Ovary (tissue), 9 donors: ENCODE results near the gene TGDS. TPM values are rescaled to one million over a fixed set of nuclear protein-coding genes. Genes with fewer than 3 reads are reported as not detected.

ENCODE experiments used
- DNase-seq, 5 donors: peaks; one replicate each; pipeline ENCODE4 v3.0.0-alpha.2; 2019 to 2020
- H3K27ac ChIP-seq, 2 donors: fragments of 200-600 bp; one replicate each; pipeline versions ENCODE4 v1.5.1 to v1.8.0; 2019 to 2022
- H3K27me3 ChIP-seq: fragments of 200-600 bp; one replicate; pipeline ENCODE4 v1.8.0; 2022
- H3K36me3 ChIP-seq: fragments of 200-600 bp; sonication (generic); one replicate; pipeline ENCODE4 v1.5.1; 2019
- H3K4me1 ChIP-seq: one replicate; pipeline ENCODE4 v1.8.1; 2013; ENCODE audit warnings: mild to moderate bottlenecking, moderate library complexity; ENCODE audit not compliant: insufficient read depth
- H3K4me3 ChIP-seq: fragments of 200-600 bp; sonication (generic); one replicate; pipeline ENCODE4 v1.5.1; 2017
- H3K9me3 ChIP-seq, 2 donors: fragments of 200-600 bp in 1 of 2; sonication (generic) in 1 of 2; one replicate each; pipeline versions ENCODE4 v1.5.1 to v1.8.1; 2013 to 2019; ENCODE audit warnings: mild to moderate bottlenecking in 1 of 2, moderate library complexity in 1 of 2
- EP300 ChIP-seq: sonication (generic); formaldehyde crosslinking; IDR thresholded peaks from one replicate; pipeline ENCODE4 v1.6.1; 2017; ENCODE audit warnings: antibody characterized with exemption
- POLR2A ChIP-seq: fragments of 450-650 bp; IDR thresholded peaks from one replicate; pipeline ENCODE4 v1.6.1; 2017; ENCODE audit warnings: antibody characterized with exemption, mild to moderate bottlenecking, moderate library complexity
- WGBS, 3 donors: extraction: QIAGEN DNeasy Blood & Tissue Kit in 1 of 3; methylation state at CpG; one replicate each; pipeline versions ENCODE4 v1.1.5 to v1.1.7; 2013 to 2017; 5-methylcytosine and 5-hydroxymethylcytosine counted together
- intact Hi-C, 4 donors: fragments of 100-400 bp; cut with DNase I; formaldehyde crosslinking; loops; one replicate each; pipeline versions ENCODE4 v1.11.0 to v1.15.1; 2022 to 2023
- polyA plus RNA-seq, 2 donors: library from polyadenylated mRNA; stranded (reverse); fragments of 200-250 nt in 1 of 2; fragments of 350-450 nt in 1 of 2; fragmentation: Illumina TruSeq in 1 of 2; extraction: RNeasy Lipid Tissue Mini Kit (QIAGEN cat#74804) in 1 of 2; gene quantifications; one replicate each; pipeline ENCODE4 v1.2.3, GENCODE V29; 2013 to 2014
- total RNA-seq, 7 donors: library from RNA; depleted of rRNA in 2 of 7; stranded (reverse); fragments of >200 nt in 2 of 7; fragmentation: NEBNext Ultra II Directional in 3 of 7; extraction: Animal tissue kit (Norgen Biotek cat#: 25700) in 3 of 7; gene quantifications; one replicate each; pipeline versions ENCODE4 v1.1.0 to v1.2.4, GENCODE V29; 2016 to 2023
- TF ChIP-seq, protein P1 (sequence below), 3 donors: fragments of 450-650 bp in 2 of 3; fragments of 200-600 bp in 1 of 3; IDR thresholded peaks; one replicate each; pipeline versions ENCODE4 v1.5.1 to v1.8.0; 2016 to 2022; ENCODE audit warnings: antibody characterized with exemption in 3 of 3, mild to moderate bottlenecking in 1 of 3
- donor health status: DM: no; HTN: no; CAD: no; lungs with moderate emphysema.
- donor health status: DM: no; HTN: no; CAD: no.
- donor health status: Bipolar disorder and iron deficiency.
- donor health status: DM: yes; HTN: yes; CAD: no.
- donor health status: DM: no; HTN: no; CAD: no.
- donor health status: DM: yes; HTN: yes; CAD: no.

The TGDS gene
- total and polyA plus RNA-seq, 9 donors, result 8.4 to 14.3 (median 11.5) TPM

DNA sequence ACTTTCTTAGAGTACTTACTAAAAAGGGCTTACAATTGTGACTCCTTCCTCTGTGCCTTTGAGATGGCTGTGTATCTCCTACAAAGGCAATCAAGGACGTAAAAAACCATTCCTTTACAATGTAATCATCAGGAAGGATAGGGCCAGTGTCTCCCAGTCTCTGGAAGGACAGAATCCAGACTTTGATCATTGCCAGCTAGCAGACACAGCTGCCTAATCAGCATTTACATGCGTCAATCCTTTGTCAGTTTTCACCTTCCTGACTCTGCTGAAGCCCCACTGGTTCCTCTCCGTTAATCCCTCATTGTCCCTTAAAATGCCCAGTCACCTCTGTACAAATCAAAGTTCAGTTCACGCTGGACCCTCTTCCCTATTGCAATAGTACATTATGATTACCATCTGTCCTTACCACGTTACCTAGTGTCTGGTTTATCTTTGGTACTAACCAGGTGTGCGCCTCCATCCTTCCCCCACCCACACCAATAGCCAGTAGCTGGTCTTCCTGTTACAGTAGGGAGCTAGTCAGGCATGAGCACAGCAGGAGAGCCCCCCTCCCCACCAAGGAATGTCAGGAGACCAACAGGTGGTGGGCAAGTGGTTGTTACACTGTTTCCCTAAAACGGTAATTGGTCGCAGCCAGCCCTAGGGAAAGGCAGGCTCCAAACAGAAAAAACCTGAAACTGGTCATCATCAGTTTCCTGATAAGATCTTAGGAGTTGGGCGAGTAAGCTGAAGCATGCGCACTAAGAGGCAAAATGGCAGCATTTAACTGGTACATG lies 49.7 kb downstream of the TGDS start:
- H3K27ac ChIP-seq, result no peak overlapping the region
- no peaks in the 10 kb centered on the region for H3K9me3 ChIP-seq
- H3K4me3 ChIP-seq, result no peak overlapping the region
- no peak for DNase-seq
- WGBS, 3 donors, result 85 to 94% (median 92%) methylated on average over 10 of the region's 10 CpGs
- H3K4me1 ChIP-seq, result peaks cover 1% of the 10 kb centered on the region
- no peaks in the 10 kb centered on the region for H3K36me3 ChIP-seq
- no peak for TF ChIP-seq EP300
- no peak for TF ChIP-seq POLR2A
- TF ChIP-seq, protein P1, sequence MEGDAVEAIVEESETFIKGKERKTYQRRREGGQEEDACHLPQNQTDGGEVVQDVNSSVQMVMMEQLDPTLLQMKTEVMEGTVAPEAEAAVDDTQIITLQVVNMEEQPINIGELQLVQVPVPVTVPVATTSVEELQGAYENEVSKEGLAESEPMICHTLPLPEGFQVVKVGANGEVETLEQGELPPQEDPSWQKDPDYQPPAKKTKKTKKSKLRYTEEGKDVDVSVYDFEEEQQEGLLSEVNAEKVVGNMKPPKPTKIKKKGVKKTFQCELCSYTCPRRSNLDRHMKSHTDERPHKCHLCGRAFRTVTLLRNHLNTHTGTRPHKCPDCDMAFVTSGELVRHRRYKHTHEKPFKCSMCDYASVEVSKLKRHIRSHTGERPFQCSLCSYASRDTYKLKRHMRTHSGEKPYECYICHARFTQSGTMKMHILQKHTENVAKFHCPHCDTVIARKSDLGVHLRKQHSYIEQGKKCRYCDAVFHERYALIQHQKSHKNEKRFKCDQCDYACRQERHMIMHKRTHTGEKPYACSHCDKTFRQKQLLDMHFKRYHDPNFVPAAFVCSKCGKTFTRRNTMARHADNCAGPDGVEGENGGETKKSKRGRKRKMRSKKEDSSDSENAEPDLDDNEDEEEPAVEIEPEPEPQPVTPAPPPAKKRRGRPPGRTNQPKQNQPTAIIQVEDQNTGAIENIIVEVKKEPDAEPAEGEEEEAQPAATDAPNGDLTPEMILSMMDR (IDR thresholded peaks at IDR 0.05), result no peak
- intact Hi-C loops, result no loop called here
- no peaks in the 10 kb centered on the region for H3K27me3 ChIP-seq

DNA sequence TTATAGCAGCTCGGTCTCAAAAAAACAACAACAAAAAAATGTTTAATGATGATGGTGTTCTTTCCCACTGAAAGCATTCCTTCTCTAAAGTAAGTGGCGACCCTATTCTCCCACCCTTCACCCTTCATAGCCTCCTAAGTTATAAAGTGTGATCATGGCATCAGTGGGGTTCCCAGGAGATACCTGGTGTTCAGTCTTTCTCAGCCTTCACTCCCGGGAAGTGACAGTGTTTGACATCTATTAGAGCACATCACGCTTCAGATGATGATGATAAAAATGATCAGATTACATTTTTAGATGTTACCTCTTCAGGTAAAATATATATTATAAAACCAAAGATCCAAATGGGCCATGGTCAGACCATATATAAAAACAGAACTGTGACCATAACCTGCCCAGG lies 51.0 kb downstream of the TGDS start:
- no peaks in the 10 kb centered on the region for H3K9me3 ChIP-seq
- H3K27me3 ChIP-seq, result no peaks in the 10 kb centered on the region
- DNase-seq, result no peak
- intact Hi-C loops, result no loop called here
- no peak overlapping the region for H3K27ac ChIP-seq
- TF ChIP-seq, protein P1 (IDR thresholded peaks at IDR 0.05), result no peak
- no peak for TF ChIP-seq EP300
- no peak for TF ChIP-seq POLR2A
- 71 to 85% (median 81%) methylated on average over 4 of the region's 4 CpGs for WGBS, 3 donors
- peaks cover 1% of the 10 kb centered on the region for H3K4me1 ChIP-seq
- no peaks in the 10 kb centered on the region for H3K36me3 ChIP-seq
- H3K4me3 ChIP-seq, result no peak overlapping the region

DNA sequence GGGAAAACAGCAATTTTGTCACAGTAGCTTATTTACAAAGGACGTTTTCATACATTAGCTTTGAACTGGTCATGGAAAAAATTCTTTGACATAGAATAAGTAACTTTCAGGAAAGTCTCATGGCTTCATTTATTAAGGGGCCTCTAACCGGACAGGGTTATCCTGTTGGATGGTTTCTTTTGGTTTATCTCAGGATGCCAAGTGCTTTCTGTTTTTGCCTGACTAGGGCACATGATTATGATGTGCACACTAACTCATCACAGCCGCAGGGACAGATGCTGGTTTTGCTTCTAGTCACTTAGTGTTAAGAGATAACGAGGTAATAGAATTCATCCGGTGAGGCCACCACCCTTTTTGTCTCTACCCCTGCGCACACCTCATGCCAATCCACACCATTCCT lies 53.0 kb downstream of the TGDS start:
- no peak overlapping the region for H3K27ac ChIP-seq
- 39 to 54% (median 43%) methylated on average over 6 of the region's 6 CpGs for WGBS, 3 donors
- intact Hi-C loops, result no loop called here
- no peaks in the 10 kb centered on the region for H3K9me3 ChIP-seq
- DNase-seq, result no peak
- peaks cover 1% of the 10 kb centered on the region for H3K4me1 ChIP-seq
- no peak overlapping the region for H3K4me3 ChIP-seq
- no peaks in the 10 kb centered on the region for H3K36me3 ChIP-seq
- no peak for TF ChIP-seq POLR2A
- TF ChIP-seq, protein P1 (IDR thresholded peaks at IDR 0.05), result no peak
- no peak for TF ChIP-seq EP300
- H3K27me3 ChIP-seq, result no peaks in the 10 kb centered on the region

DNA sequence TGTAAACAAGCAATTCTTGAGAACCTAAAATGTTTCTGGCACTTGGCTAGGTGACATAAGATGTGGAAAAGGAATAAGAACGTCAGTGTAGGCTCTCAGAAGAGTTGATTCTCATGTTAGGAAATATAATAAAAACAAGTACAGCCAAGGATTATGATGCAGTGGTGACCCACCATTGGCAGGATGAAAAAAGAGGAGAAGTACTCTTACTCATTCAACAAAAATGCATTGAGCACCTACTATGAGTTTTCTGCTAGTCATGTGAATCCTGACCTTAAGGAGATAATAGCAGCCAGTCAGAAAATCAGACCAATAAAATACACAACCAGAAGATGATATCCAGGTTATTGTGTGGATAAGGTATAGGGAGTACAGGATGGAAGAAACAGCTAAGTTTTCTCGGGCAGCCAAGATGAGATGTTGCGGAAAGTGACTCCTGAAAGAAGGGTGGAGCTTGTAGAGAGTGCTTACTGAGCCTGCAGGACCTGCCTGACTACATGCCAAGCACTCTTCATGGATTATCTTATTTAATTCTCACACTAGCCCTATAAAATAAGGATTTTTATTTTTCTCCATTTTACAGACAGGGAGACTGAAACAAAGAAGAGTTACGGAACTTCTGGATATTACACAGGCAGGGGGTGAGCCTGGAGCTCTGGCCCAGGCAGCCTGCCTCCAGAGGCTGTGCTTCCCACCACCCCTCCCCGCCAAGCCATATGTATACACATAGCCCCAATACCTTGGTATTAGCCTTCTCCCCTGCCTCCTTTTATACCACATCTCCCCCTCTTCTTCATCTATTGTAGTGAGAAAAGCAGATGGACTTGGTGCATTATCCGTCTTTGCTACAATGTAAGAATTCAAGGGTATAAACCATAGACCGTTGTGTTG lies 58.0 kb downstream of the TGDS start:
- TF ChIP-seq POLR2A, result no peak
- no peak for TF ChIP-seq EP300
- TF ChIP-seq, protein P1 (IDR thresholded peaks at IDR 0.05), result no peak
- WGBS, 3 donors, result 84 to 87% (median 85%) methylated on average over 7 of the region's 7 CpGs
- Histone ChIP-seq H3K9me3 (no peaks in the 10 kb centered on the region), H3K36me3 (no peaks in the 10 kb centered on the region), H3K4me3 (no peak overlapping the region), H3K27me3 (no peaks in the 10 kb centered on the region), H3K4me1 (peaks cover 1% of the 10 kb centered on the region), H3K27ac (no peak overlapping the region)
- no peak for DNase-seq
- intact Hi-C loops, result no loop called here
